ENCODE data around the gene CD244. TPM values are rescaled to one million over a fixed set of nuclear protein-coding genes. Genes with fewer than 3 reads are reported as not detected.

CD244 gene
- total RNA-seq, 2 donors from 2014 or later, result 0.78 to 2.2 TPM

GRCh38 chr1:160837558-160838205, 25.0 kb downstream of the CD244 start:
- no peak for DNase-seq (ENCODE audit: low spot score)
- no peak for ATAC-seq (ENCODE audit: insufficient number of reproducible peaks, low FRiP score, low read depth)

GRCh38 chr1:160836981-160837557, 25.6 kb downstream of the CD244 start:
- Histone ChIP-seq H3K4me3 (no peak overlapping the region), H3K27me3 (replicated peaks; ENCODE audit: insufficient read depth) (no peaks in the 10 kb centered on the region), H3K4me1 (ENCODE audit: control insufficient read depth in 1 of 2, low read depth in 2 of 2) (peaks cover 7 to 13% of the 10 kb centered on the region in 2 donors), H3K27ac (no peak overlapping the region), H3K9me3 (no peaks in the 10 kb centered on the region), H3K36me3 (no peaks in the 10 kb centered on the region)
- DNase-seq (ENCODE audit: low spot score) (no peak), ATAC-seq (ENCODE audit: insufficient number of reproducible peaks, low FRiP score, low read depth) (no peak)
- no peak for TF ChIP-seq CTCF (IDR thresholded peaks at IDR 0.05)

More at GRCh38 chr1:160837558-160838205, 25.0 kb downstream of the CD244 start:
- Histone ChIP-seq H3K9me3 (no peaks in the 10 kb centered on the region), H3K36me3 (no peaks in the 10 kb centered on the region), H3K4me3 (no peak overlapping the region), H3K27ac (no peak overlapping the region), H3K4me1 (ENCODE audit: control insufficient read depth in 1 of 2, low read depth in 2 of 2) (peaks cover 7 to 13% of the 10 kb centered on the region in 2 donors), H3K27me3 (replicated peaks; ENCODE audit: insufficient read depth) (no peaks in the 10 kb centered on the region)
- TF ChIP-seq CTCF (IDR thresholded peaks at IDR 0.05), result no peak

GRCh38 chr1:160836561-160836960, 26.1 kb downstream of the CD244 start:
- DNase-seq (ENCODE audit: low spot score) (no peak), ATAC-seq (ENCODE audit: insufficient number of reproducible peaks, low FRiP score, low read depth) (no peak)
- Histone ChIP-seq H3K4me3 (no peak overlapping the region), H3K27ac (no peak overlapping the region), H3K36me3 (no peaks in the 10 kb centered on the region), H3K27me3 (replicated peaks; ENCODE audit: insufficient read depth) (no peaks in the 10 kb centered on the region), H3K9me3 (no peaks in the 10 kb centered on the region), H3K4me1 (ENCODE audit: control insufficient read depth in 1 of 2, low read depth in 2 of 2) (peaks cover 7 to 13% of the 10 kb centered on the region in 2 donors)
- no peak for TF ChIP-seq CTCF (IDR thresholded peaks at IDR 0.05)

- Histone ChIP-seq H3K9me3 (no peaks in the 10 kb centered on the region), H3K4me3 (no peak overlapping the region), H3K27ac (no peak overlapping the region), H3K36me3 (no peaks in the 10 kb centered on the region), H3K27me3 (replicated peaks; ENCODE audit: insufficient read depth) (no peaks in the 10 kb centered on the region), H3K4me1 (ENCODE audit: control insufficient read depth in 1 of 2, low read depth in 2 of 2) (peaks cover 7 to 13% of the 10 kb centered on the region in 2 donors)
- DNase-seq (ENCODE audit: low spot score) (no peak), ATAC-seq (ENCODE audit: insufficient number of reproducible peaks, low FRiP score, low read depth) (no peak)
- TF ChIP-seq CTCF (IDR thresholded peaks at IDR 0.05), result no peak
Observed at GRCh38 chr1:160835751-160836150, 26.9 kb downstream of the CD244 start.

GRCh38 chr1:160834945-160835565, 27.6 kb downstream of the CD244 start:
- TF ChIP-seq CTCF (IDR thresholded peaks at IDR 0.05), result peak; percentile 61
- ATAC-seq (ENCODE audit: insufficient number of reproducible peaks, low FRiP score, low read depth) (no peak), DNase-seq (ENCODE audit: low spot score) (no peak)
- peaks cover 7 to 13% of the 10 kb centered on the region in 2 donors for H3K4me1 ChIP-seq (ENCODE audit: control insufficient read depth in 1 of 2, low read depth in 2 of 2)
- H3K36me3 ChIP-seq, result no peaks in the 10 kb centered on the region
- H3K27me3 ChIP-seq (replicated peaks; ENCODE audit: insufficient read depth), result no peaks in the 10 kb centered on the region
- H3K27ac ChIP-seq, result no peak overlapping the region
- no peak overlapping the region for H3K4me3 ChIP-seq
- H3K9me3 ChIP-seq, result no peaks in the 10 kb centered on the region

Data from thoracic aorta (tissue), 2 donors.